Tibial nerve (tissue), 4 donors: ENCODE measurements around the gene SART3. TPM values are rescaled to one million over a fixed set of nuclear protein-coding genes. Genes with fewer than 3 reads are reported as not detected.

Source experiments
- DNase-seq, 2 donors: peaks; one replicate each; pipeline ENCODE4 v3.0.0-alpha.2; 2019; ENCODE audit warnings: low spot score in 2 of 2
- H3K27ac ChIP-seq, 4 donors: fragments of 200-600 bp; sonication (generic) in 3 of 4; one replicate each; pipeline ENCODE4 v1.5.1; 2017 to 2019; ENCODE audit warnings: mild to moderate bottlenecking in 1 of 4
- H3K27me3 ChIP-seq, 2 donors: fragments of 200-600 bp; sonication (generic) in 1 of 2; one replicate each; pipeline versions ENCODE4 v1.5.1 to v1.6.0; 2017 to 2019
- H3K36me3 ChIP-seq, 3 donors: fragments of 200-600 bp; sonication (generic); one replicate each; pipeline ENCODE4 v1.5.1; 2018 to 2019
- H3K4me1 ChIP-seq, 4 donors: fragments of 200-600 bp; sonication (generic) in 3 of 4; one replicate each; pipeline ENCODE4 v1.5.1; 2017 to 2019
- H3K4me3 ChIP-seq, 4 donors: fragments of 200-600 bp; sonication (generic) in 3 of 4; one replicate each; pipeline ENCODE4 v1.5.1; 2017 to 2019; ENCODE audit warnings: mild to moderate bottlenecking in 1 of 4, moderate library complexity in 1 of 4
- H3K9me3 ChIP-seq, 4 donors: fragments of 200-600 bp; sonication (generic) in 3 of 4; one replicate each; pipeline ENCODE4 v1.5.1; 2017 to 2019
- CTCF ChIP-seq, 5 experiments: fragments of 200-600 bp in 3 of 5; fragments of 450-650 bp in 2 of 5; sonication (generic) in 3 of 5; IDR thresholded peaks; one replicate each; pipeline ENCODE4 v1.5.1; 2016 to 2019; ENCODE audit warnings: antibody characterized with exemption in 5 of 5, mild to moderate bottlenecking in 3 of 5, moderate library complexity in 2 of 5
- EP300 ChIP-seq, 2 donors: sonication (generic); formaldehyde crosslinking; IDR thresholded peaks; one replicate each; pipeline ENCODE4 v1.6.1; 2017; ENCODE audit warnings: antibody characterized with exemption in 2 of 2, mild to moderate bottlenecking in 1 of 2
- POLR2A ChIP-seq, 2 donors: fragments of 450-650 bp; IDR thresholded peaks; one replicate each; pipeline ENCODE4 v1.6.1; 2017; ENCODE audit warnings: antibody characterized with exemption in 2 of 2, mild to moderate bottlenecking in 2 of 2, moderate library complexity in 2 of 2
- WGBS, 2 donors: methylation state at CpG; one replicate each; pipeline ENCODE4 v1.1.5; 2018; 5-methylcytosine and 5-hydroxymethylcytosine counted together
- total RNA-seq, 4 donors: library from RNA; depleted of rRNA; stranded (reverse); fragments of >200 nt; gene quantifications; one replicate each; pipeline ENCODE4 v1.1.0, GENCODE V29; 2016

The SART3 gene
- total RNA-seq, 4 donors from 2014 or later, result 51.3 to 70.1 (median 63.4) TPM

- DNase-seq, result no peak
- H3K4me3 ChIP-seq, result no peak overlapping the region
- TF ChIP-seq POLR2A (IDR thresholded peaks at IDR 0.05) (no peak), EP300 (IDR thresholded peaks at IDR 0.05) (no peak), CTCF (IDR thresholded peaks at IDR 0.05) (no peak)
- H3K36me3 ChIP-seq, result peaks cover 2 to 51% (median 9%) of the 10 kb centered on the region in 3 donors
- peaks cover 0 to 22% (median 9%) of the 10 kb centered on the region in 4 donors for H3K4me1 ChIP-seq
- H3K9me3 ChIP-seq, result no peaks in the 10 kb centered on the region
- H3K27me3 ChIP-seq, result no peaks in the 10 kb centered on the region
- WGBS, 2 donors, result 76 to 84% methylated on average over 12 of the region's 12 CpGs
- no peak overlapping the region for H3K27ac ChIP-seq
Observed at GRCh38 chr12:108517288-108518100, 43.5 kb downstream of the SART3 start.

- Histone ChIP-seq H3K4me3 (no peak overlapping the region), H3K4me1 (peaks cover 0 to 29% (median 10%) of the 10 kb centered on the region in 4 donors), H3K36me3 (peaks cover 2 to 43% (median 9%) of the 10 kb centered on the region in 3 donors), H3K9me3 (no peaks in the 10 kb centered on the region), H3K27me3 (no peaks in the 10 kb centered on the region), H3K27ac (peak overlapping the region in 1 of 4 donors; percentile 75)
- TF ChIP-seq EP300 (IDR thresholded peaks at IDR 0.05), result no peak
- no peak for TF ChIP-seq CTCF (IDR thresholded peaks at IDR 0.05)
- no peak for TF ChIP-seq POLR2A (IDR thresholded peaks at IDR 0.05)
- 88 to 90% methylated on average over 23 of the region's 23 CpGs for WGBS, 2 donors
- DNase-seq, result no peak
Observed at GRCh38 chr12:108516511-108517275, 44.3 kb downstream of the SART3 start.

GRCh38 chr12:108515916-108516315 lies 45.1 kb downstream of the SART3 start:
- 45 to 52% methylated on average over 5 of the region's 5 CpGs for WGBS, 2 donors
- Histone ChIP-seq H3K27ac (peak overlapping the region in 2 of 4 donors; percentile 75), H3K4me3 (peak overlapping the region; percentile 70 to 99 (median 84)), H3K36me3 (peaks cover 0 to 36% (median 9%) of the 10 kb centered on the region in 3 donors), H3K9me3 (no peaks in the 10 kb centered on the region), H3K4me1 (peaks cover 0 to 32% (median 10%) of the 10 kb centered on the region in 4 donors), H3K27me3 (no peaks in the 10 kb centered on the region)
- DNase-seq, result no peak
- no peak for TF ChIP-seq POLR2A (IDR thresholded peaks at IDR 0.05)
- TF ChIP-seq CTCF (IDR thresholded peaks at IDR 0.05), result no peak
- TF ChIP-seq EP300 (IDR thresholded peaks at IDR 0.05), result no peak

GRCh38 chr12:108514973-108515814 lies 45.8 kb downstream of the SART3 start, which contains the start of gene FICD:
TSS of gene FICD (plus strand) at chr12:108515277. CDS start at chr12:108516973, 1,696 bp downstream.
- peaks cover 0 to 28% (median 9%) of the 10 kb centered on the region in 3 donors for H3K36me3 ChIP-seq
- WGBS, 2 donors, result 0 to 1% methylated on average over 57 to 66 of the region's 67 CpGs
- TF ChIP-seq POLR2A (IDR thresholded peaks at IDR 0.05), result peak in 1 of 2 donors; percentile 23
- TF ChIP-seq CTCF (IDR thresholded peaks at IDR 0.05), result peak in 2 of 5 experiments; percentile 14 to 16
- TF ChIP-seq EP300 (IDR thresholded peaks at IDR 0.05), result peak; percentile 80 to 93
- peak; percentile 99 for DNase-seq
- H3K4me3 ChIP-seq, result peak within 1 kb of the TSS; percentile 70 to 99 (median 84)
- H3K9me3 ChIP-seq, result no peaks in the 10 kb centered on the region
- H3K27ac ChIP-seq, result peak within 1 kb of the TSS; percentile 59 to 75 (median 74)
- H3K4me1 ChIP-seq, result peaks cover 0 to 32% (median 10%) of the 10 kb centered on the region in 4 donors
- no peaks in the 10 kb centered on the region for H3K27me3 ChIP-seq
